HG02759 (cell line): ENCODE results near the gene SCAF4.
"Not testable (repeated sequence)": the region's sequence is repeated elsewhere in the genome, so short reads cannot be mapped to it uniquely, and the experiment has no call there.

Experiments
- ATAC-seq: cut with Tn5 transposase; IDR thresholded peaks from one replicate; pipeline ENCODE4 v1.9.1; 2021; ENCODE audit warnings: mild to moderate bottlenecking, moderate library complexity; ENCODE audit not compliant: unreplicated experiment

Gene SCAF4

DNA sequence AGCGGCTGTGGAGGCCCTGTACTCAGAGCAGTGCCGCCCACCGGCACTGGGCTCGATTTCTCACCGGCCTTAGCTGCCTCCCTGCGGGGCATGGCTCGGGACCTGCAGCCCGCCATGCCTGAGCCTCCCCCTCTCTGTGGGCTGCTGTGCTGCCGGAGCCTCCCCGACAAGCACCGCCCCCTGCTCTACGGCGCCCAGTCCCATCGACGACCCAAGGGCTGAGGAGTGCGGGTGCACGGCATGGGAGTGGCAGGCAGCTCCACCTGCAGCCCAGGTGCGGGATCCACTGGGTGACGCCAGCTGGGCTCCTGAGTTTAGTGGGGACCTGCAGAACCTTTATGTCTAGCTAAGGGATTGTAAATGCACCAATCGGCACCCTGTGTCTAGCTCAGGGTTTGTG lies 77.6 kb downstream of the SCAF4 start:
- no peak for ATAC-seq

- not testable (repeated sequence) for ATAC-seq
These were observed 80.4 kb downstream of the SCAF4 start for GRCh38 chr21:31651491-31651890.

GRCh38 chr21:31650930-31651329 lies 81.0 kb downstream of the SCAF4 start:
- no peak for ATAC-seq

- peak; percentile 59 for ATAC-seq
These were observed 84.3 kb downstream of the SCAF4 start for GRCh38 chr21:31647650-31648049.

DNA sequence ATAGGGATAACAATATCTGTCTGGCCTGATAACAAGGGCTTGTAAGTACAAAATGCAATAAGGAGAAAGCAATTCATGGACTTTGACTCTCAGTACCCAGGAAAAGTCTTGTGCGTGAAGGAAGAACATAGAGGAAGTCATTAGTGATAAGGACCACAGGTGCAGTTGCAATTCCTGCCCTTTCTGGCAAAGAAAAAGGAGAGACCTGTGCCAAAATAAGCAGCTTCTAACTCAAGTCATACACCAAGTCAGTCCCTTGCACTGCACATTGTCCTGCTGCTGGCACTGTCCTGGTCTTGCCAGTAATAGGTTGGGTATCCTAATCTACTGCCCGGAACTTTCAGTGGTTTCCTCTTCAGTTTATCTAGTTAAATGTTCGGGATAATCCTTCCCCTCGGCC lies 87.3 kb downstream of the SCAF4 start:
- ATAC-seq, result no peak

DNA sequence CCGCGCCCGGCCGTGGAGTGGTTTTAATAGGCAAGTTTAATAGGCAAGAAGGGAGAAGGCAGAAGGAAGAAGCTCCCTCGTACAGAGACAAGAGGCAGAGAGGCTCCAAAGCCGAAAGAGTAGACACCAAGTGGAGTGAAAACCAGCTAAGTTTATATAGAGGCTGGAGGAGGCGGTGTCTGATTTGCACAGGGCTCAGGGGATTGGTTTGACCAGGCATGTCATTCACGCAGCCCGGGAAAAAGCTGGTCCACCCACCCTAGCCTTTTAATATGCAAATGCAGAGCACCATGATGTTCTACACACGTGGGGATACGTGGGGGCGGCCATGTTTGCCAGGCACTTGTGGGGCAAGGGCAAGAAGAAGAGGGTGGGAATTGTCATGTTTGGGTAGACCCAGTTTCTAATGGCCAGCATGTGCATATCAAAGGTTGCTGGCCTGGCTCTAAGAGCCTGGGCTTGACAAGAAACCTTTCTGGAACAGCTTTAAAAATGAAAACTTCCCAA lies 90.4 kb downstream of the SCAF4 start:
- no peak for ATAC-seq

GRCh38 chr21:31636874-31637273 lies 95.0 kb downstream of the SCAF4 start:
- no peak for ATAC-seq

DNA sequence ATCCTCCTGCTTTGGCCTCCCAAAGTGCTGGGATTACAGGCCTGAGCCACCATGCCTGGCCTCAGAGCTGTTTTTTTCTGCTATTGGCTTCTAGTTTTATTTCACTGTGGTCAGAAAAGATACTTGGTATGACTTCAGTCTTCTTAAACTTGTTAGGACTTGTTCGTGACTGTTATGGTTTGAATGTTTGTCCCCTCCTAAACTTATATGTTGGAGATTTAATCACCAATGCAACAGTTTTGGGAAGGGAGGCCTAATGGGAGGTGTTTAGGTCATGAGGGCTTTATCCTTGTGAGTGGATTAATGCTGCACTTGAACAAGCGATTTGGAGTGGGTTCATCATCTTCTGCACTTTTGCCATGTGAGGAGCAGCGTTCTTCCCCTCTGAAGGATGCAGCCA lies 96.9 kb downstream of the SCAF4 start:
- ATAC-seq, result no peak

GRCh38 chr21:31631881-31632280 lies 100.0 kb downstream of the SCAF4 start:
- ATAC-seq, result not testable (repeated sequence)

GRCh38 chr21:31629972-31630711 lies 101.8 kb downstream of the SCAF4 start:
- ATAC-seq, result no peak

GRCh38 chr21:31624961-31625491 lies 106.9 kb downstream of the SCAF4 start:
- ATAC-seq, result no peak

DNA sequence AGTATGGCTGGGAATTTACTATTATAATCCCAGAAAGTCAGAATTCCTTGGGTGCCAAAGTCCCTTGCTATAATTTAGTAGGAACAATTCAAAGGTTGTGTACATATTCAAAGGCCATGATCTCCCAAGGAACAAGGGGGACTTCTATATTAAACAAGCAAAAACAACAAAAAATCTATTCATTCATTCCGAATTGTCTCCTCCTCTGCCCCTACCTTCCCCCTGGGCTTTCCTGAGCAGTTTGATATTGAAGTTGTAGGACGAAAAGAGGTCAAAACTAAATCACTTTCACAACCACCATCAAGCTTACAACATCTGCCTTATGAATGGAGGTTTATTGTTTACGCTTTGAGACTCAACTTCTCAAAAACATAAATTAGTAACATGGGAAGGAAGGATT lies 107.7 kb downstream of the SCAF4 start:
- ATAC-seq, result no peak

- no peak for ATAC-seq
These were observed 108.3 kb downstream of the SCAF4 start for GRCh38 chr21:31623664-31624063.

DNA sequence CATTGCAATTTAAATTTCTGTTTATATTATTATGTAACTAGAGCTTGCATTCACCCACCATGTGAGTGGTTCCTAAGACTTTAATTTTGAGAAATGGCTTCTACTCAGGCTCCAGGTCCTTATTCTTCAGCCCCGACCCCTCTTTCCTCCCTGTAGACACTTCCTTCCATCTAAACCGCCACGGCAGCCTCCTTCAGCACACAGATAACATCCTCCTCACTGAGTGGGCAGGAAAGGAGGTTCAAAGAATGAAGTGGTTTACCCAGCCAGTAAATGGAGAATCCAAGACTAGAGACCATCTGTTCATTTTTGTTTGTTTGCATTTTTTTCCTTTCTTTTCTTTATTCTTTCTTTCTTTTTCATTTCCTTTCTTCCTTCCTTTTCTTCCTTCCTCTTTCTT lies 109.5 kb downstream of the SCAF4 start:
- ATAC-seq, result no peak
